GM18858 (cell line): Measurements from ENCODE around the gene POLR3A.

ENCODE experiments used
- ATAC-seq: cut with Tn5 transposase; IDR thresholded peaks from one replicate; pipeline ENCODE4 v1.9.1; 2021; ENCODE audit not compliant: unreplicated experiment

POLR3A gene

DNA sequence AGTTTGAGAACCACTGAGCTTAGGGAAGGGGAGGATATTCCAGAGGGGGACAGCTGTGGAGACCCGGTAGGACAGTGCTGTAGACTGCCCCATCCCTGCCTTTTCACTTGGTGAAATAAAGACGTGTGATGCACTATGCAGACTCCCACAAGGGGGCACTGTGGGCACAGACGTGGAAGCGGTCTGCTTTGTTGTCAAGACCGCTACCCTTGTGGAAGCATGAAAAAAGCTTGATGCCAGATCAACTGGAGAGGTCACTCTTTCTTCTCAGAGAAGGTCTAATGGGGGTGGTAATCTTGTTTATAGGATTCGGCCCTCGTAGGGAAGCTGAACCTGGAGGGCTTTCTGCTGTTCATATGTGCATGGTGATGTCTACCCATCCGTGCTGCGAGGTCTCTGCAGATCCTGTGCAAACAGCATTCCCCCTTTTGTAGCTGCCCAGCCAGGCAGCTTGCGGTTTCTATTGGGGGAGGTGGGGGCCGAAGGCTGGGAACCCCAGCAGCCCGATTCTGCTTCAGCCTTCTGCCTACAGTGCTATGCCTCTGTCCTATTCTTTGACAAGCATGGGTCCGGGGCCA is 18.1 kb upstream of the POLR3A start:
- ATAC-seq: peak; percentile 41

DNA sequence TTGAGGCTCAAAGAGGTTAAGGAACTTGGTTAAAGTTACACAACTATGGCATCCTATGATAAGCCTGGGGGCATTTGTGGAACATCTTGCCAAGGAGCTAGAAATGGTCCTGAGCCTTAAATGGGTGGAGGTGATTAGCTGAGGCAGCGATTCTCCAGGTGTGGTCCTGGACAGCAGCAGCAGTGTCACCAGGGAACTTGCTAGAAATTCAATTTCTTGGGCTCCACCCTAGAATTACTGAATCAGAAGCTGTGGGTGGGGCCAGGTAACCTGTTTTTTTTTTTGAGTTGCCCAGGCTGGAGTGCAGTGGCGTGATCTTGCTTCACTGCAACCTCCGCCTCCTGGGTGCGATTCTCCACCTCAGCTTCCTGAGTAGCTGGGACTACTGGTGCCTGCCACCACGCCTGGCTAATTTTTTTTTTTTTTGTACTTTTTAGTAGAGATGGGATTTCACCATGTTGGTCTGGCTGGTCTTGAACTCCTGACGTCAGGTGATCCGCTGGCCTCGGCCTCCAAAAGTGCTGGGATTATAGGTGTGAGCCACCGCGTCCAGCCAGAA is 17.5 kb upstream of the POLR3A start:
- ATAC-seq: no peak

DNA sequence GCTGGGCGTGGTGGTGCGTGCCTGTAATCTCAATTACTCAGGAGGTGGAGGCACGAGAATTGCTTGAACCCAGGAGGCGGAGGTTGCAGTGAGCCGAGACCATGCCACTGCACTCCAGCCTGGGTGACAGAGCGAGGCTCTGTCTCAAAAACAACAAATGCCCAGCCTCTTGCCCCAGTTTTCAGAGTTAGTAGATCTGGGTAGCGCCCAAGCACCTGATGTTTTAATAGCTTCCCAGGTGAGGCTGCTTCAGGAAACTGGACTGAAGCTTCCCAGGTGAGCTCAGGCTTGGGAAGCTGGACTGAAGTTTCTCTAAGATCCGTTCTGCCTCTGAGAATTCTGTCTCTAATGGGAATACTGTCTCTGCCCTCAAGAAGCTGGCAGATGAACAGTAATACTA is 16.5 kb upstream of the POLR3A start:
- no peak for ATAC-seq

DNA sequence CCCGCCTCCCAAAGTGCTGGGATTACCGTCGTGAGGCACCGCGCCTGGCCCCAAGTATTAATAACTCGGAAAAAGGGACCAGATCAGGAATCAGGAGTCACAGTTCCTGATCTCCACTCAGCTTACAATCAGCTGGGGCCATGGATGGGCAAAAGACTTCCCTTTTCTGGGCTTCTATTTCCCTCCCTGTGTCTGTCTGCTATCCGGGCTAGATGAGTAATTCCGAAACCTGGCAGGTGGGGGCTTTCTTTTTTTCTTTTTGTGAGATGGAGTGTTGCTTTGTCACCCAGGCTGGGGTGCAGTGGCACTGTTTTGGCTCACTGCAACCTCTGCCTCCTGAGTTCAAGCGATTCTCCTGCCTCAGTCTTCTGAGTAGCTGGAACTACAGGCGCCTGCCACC is 15.9 kb upstream of the POLR3A start:
- ATAC-seq: peak; percentile 77

DNA sequence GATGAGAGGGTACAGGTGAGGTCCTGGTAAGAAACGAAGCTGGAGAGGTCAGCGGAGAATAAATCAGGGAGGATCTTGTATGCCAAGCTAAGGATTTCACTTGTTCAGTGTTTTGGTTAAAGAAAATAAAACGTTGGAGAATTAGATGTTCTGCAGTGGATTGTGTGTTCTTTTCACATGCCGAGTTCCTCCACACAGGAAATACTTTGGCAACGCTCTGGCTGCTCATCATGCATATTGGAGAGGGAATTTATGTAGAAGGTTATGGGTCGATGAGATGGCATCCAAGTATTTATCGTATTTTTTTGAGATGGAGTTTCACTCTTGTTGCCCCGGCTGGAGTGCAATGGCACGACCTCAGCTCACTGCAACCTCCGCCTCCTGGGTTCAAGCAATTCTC is 15.4 kb upstream of the POLR3A start:
- no peak for ATAC-seq

DNA sequence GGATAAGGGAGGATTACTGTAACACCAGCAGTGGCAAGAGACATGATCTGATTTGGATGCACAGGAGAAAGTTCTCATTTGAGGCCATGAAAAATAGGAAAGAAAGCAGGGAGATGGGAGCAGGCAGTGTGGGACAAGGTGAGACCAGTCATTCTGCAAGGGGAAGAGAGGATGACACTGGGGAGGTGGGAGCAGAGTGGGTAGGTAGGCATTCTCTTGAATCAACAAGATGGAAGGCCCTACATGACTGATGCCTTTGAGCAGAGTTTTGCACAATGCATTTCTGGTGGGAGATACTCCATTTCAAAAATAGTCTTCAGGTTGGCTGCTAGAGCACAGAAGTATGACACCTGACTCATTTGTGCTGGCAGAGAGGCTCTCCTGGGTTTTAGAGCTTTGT is 14.9 kb upstream of the POLR3A start:
- no peak for ATAC-seq

DNA sequence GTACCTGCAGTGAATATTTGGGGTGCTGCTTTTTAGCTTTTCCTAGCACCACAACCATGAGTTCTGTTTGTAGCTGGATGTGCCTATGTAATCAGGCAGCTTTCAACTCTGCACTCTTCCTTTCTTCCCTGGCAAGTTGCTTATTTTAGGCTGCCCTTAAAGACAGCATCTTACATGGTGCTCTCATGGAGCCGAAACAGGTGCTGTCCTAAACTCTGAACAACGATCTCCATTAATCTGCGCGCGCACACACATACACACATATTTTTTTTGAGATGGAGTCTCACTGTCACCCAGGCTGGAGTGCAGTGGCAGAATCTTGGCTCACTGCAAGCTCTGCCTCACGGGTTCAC is 13.4 kb upstream of the POLR3A start:
- ATAC-seq: no peak

DNA sequence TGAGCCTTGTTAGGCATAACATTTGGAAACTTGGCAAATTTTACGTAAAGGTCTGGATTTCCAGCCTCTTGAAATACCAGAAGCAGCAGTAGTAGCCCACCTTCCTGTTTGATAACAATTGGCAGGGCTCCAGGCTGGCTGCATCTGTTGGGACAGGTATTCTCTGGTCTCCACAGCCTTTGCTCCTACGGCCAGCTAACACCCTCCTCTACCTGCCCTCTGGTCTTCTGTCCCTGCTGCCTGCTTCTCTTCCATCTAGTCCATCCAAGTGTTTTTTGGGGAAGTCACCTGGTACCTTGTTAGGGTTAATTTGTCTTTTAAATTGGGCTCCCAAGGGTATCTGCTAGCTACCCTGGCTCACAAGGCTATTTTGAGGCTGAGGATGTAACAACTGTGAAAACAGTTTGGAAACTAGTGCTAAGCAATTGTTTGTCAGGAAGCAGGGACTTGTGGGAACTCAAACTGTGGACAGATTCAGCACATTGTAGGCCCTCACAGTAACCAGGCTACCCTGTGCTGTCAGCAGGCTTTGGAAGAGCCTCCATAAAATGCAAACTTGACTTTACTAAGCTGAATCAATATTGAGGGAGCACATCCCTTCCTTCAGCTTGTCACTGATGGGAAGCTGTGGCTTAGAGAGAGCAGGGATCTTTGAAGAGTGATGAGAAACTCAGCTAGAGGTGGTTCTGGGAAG is 12.9 kb upstream of the POLR3A start:
- no peak for ATAC-seq

DNA sequence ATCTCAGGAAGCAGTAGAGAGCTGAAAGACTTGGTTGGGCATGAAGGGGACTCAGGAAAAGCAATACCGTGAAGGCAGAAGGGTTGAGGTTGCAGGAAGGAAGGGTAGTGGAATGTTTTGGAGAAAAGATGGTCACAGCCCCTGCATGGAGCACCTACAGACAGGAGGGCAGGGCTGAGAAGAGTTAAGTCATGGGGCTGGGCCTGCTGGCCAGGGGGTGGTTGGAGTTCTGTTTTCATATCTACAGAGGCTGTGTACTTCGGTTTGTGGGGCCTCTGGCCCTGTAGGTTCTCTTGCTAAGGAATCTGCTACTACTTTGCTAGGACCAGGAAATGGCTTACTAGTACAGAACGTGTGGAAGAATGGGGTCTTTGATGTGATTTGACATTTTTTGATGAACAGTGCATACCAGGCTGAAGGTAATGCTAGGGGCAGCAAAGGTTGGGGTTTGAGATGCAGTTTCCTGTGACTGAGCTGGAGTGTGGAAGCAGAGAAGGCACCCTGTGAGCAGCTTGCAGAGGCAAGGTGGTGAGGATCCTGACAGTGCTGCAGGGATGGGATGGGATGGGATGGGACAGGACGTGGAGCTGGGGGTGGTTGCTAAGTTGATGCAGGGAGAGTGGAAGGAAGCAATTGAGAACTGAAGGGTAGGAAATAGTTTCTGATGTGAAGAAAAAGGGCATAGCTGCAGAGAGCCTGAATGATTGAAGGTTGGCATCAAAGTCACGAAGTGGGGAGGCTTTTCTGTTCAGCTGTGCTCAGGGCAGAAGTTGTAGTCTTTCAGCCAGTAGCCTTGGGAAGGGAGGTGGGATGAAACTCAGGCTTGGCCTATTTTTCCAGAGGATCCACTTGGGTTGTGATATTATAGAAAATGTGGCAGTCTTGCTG is 12.1 kb upstream of the POLR3A start:
- ATAC-seq: no peak

DNA sequence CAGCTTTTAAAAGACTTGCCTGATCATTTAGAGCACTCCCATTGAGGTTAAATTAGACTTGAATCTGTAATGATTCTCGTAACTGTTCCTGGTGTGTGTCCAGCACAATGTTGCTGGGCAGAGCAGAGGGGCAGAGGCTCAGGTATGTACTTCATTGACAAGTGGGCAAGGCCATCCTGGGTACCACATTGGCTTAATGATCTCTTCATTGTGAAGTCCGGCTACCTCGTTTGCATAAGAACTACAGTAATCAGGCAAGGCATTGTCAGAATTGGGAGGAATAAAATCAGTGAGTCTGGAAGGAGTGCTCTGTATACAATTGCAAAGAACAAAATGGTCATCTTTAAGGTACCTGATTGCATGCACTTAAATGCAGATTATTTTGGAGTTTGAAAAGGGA is 10.4 kb upstream of the POLR3A start:
- ATAC-seq: no peak

DNA sequence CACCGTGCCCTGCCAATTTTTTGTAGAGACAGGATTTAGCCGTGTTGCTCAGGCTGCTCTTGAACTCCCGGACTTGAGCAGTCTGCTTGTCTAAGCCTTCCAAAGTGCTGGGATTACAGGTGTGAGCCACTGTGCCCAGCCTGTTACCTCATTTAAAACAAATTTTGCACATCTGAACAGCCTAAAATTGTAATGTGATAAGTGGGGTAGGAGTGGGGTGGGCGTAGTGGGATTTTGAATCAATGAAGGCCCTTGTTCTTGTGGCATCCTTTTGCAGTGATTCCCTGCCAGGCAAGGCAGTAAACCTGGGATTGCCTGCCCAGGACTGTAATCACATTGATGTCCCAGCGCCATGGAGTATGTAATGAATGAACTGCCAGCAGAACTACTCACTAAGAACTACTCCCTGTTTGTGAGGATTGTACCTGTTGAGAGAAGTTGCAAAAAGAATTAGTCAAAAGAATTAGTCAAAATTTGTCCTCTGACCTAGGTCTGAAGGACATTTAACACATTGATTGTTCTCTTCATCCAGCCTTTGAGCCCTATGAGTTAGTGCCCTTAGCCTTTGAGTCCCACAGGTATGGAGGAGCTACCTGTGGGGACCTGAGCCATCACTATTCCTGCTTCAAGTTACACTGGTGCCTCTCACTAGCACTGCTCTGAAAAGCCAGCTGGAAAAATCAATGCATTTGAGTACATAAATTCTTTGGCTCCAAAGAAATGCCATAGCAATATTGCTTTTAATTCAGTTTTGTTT is 9.7 kb upstream of the POLR3A start:
- no peak for ATAC-seq

DNA sequence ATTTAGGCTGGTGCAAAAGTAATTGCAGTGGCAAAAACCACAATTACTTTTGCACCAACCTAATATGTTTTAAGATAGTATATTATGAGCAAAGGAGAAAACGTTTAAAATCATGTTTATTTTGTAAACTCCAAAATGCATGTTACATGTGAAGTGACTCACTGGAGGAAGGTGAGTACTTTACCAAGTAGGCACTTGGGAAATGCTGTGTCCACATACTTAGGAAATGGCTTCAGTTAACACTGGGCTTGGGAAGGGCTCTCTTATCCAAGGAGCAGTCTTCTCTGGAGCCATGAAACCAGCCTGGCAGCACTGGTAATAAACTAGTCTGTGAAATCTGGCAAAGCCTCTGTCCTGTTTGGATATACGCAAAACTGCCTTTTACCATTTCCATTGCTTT is 8.8 kb upstream of the POLR3A start:
- no peak for ATAC-seq

DNA sequence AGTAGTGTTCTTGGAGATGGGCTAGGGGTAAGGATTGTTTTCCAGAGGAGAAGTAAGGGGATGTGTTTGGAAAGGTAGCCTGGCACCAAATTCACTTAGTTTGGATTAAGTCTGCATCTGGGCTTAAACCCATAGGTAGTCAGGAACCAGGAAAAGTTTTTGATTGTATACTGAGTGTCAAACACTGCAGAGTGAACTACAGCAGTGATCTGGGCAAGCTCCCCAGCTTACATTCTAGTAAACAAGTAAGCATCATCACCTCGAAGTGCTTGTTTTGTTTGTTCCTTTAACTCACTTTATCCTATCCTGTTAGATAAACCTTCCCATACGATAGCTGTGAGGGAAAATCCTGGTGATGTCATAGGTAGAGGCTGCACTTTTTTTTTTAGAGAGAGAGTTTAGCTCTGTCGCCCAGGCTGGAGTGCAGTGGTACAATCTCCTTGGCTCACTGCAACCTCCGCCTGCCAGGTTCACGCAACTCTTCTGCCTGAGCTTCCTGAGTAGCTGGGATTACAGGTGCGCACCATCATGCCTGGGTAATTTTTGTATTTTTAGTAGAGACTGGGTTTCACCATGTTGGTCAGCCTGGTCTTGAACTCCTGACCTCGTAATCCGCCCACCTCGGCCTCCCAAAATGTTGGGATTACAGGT is 6.7 kb upstream of the POLR3A start:
- no peak for ATAC-seq

DNA sequence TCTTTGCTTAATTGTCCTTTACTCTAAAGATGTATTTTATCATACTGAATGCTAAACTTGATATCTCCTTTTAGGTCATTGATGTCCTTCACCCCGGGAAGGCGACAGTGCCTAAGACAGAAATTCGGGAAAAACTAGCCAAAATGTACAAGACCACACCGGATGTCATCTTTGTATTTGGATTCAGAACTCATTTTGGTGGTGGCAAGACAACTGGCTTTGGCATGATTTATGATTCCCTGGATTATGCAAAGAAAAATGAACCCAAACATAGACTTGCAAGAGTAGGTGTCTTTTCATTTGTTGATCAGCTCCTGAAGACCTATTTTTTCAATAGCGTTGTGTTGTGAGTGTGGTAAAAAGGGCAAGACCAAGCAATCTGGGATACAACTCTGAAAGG is 6.1 kb upstream of the POLR3A start:
- ATAC-seq: no peak

DNA sequence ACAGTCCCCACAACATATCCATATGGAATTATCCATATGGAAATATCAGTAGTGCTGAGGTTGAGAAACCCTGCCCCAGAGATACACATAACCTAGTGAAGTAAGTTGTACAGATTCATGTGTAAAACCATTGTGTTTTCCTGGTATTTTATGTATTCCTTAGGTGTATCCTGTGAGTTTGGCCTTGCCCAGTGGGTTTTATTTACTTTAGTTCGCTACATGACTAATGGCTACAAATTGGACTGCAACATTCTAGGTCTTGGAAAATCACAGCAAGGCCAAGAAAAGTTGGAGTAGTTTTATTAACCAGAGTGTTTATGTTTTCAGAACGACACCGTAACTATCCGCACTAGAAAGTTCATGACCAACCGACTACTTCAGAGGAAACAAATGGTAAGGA is 5.7 kb upstream of the POLR3A start:
- no peak for ATAC-seq

DNA sequence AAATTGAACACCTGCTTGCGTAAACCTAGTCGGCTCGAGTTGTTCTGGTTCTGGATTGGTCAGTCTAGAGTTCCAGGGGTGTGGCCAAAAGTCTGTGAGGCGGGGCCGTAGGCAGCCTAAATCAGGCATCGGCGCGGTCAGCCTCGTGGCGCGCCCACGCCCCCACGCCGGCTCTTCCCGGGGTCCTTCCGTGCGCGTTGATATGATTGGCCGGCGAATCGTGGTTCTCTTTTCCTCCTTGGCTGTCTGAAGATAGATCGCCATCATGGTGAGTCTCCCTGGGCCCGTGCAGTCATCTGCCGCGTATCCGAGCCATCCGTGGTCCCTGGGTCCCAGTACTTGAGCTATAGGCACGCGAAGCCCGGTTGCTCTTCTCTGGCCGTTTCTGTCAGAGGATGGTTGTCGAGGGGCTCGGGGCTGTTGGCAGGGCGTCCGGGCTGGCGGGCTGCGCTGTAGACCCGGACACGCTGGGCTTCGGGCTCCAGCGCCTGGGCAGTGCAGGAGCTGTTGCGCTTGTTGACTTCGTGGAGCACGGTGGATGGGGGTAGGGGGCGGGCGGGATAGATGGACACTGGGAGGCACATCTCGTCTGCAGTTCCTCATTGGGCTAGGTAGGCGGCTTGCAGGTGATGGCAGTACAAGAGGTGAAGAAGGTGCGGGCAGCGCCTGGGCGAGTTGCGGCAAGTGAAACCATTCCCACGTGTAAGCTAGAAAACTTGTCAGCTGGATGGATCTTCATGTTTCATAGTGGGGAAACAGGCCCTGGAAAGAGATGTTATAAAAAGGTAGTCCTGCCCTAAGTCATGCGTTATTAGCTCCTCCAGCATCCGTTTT is 4.5 kb upstream of the POLR3A start, which contains the start of gene RPS24:
Gene RPS24 (plus strand): TSS at position 227 of the 834 bp plus-strand sequence. CDS start 39 bp downstream, at position 266.
- ATAC-seq: peak; percentile 81

DNA sequence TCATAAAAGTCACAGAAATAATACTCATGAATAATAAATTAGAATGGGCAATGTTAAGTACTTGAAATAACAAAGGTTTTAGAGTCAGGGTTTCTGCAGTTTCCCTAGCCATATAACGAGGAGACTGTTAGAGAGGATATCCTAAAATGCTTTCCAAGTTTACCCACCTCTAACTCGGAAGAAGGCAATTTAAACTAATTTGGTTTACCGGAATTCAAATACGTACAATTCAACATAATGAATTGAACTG is 4.0 kb upstream of the POLR3A start:
- no peak for ATAC-seq

DNA sequence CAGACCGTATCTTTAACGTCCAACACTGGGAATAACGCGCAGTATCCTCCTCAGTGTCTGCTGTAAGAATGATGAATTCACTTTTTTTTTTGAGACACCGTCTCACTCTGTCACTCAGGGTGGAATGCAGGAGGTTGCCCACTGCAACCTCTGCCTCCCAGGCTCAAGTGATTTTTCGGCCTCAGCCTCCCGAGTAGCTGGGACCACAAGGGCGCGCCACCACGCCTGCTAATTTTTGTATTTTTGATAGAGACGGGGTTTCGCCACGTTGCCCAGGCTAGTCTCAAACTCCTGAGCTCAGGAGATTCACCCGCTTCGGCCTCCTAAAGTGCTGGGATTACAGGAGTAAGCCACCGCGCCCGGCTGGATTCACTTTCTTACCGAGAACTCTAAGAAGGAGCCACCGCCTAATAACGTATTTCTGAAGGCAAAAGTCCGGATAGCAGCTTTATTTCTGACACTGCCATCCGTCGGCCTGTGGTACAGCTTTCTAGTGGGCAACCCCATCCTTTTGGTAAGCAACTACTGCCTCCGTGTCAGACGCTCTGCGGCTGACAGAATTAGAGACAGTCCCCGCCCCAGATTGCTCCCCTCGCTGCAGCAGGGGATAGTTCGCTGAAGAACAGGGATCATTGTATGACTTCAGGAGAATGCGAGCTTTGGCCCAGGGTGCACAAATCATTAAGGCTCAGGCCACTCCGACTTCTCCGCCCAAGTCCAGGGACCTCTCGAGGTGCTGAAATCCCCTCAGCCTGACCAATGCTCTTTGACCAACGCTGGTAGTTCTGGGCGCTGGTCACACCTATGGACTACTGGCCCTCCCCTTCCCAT is 662 bp downstream of the POLR3A start:
- no peak for ATAC-seq

DNA sequence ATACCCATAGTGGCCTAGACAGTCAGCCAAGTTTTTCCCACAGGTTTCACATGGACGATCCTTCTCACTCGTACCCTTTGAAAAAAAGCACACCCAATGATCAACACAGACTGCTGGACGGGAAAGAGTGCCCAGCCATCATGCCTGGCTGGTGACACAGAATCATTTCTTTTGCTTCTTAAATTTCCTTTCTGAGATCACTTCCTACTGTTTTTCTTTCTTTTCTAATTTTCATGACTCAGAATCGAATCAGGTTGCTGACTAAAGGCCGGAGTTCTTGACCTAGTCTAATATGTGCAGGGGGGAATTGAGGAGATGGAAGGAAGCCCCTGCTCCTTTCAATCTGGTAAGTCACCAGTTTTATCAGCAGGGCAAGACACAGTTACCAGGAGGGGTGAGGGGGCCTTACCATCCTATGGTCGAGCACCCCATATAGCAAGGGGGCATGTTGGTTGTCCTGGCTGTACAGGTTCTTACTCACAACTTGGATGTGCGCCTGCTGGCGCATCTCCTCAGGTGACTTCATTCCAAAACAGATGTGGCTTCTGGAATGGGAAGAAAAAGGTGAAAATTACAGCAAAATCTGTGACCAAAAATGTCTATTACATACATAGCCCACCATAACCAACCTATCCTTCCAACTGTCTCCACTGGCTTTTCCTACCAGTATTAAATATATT is 3.5 kb downstream of the POLR3A start:
- no peak for ATAC-seq
